Inferior parietal cortex (tissue), 1 donor: Measurements from ENCODE around the gene RAB9A.
"Not testable (repeated sequence)": the region's sequence is repeated elsewhere in the genome, so short reads cannot be mapped to it uniquely, and the experiment has no call there.

Source experiments
- DNase-seq: peaks from one replicate; pipeline ENCODE4 v3.0.0-alpha.2; 2016; ENCODE audit errors: extremely low spot score

RAB9A gene

DNA sequence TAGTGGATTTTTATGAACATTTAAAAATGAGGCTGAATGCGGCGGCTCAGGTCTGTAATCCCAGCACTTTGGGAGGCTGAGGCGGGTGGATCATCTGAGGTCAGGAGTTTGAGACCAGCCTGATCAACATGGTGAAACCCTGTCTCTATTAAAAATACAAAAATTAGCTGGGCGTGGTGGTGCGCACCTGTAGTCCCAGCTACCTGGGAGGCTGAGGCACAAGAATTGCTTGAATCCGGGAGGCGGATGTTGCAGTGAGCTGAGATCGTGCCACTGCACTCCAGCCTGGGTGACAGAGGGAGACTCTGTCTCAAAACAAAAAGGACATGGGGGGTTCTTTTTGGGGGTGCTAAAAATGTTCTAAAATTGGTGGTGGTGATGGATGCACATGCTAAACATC is 19.2 kb upstream of the RAB9A start:
- DNase-seq = not testable (repeated sequence)

DNA sequence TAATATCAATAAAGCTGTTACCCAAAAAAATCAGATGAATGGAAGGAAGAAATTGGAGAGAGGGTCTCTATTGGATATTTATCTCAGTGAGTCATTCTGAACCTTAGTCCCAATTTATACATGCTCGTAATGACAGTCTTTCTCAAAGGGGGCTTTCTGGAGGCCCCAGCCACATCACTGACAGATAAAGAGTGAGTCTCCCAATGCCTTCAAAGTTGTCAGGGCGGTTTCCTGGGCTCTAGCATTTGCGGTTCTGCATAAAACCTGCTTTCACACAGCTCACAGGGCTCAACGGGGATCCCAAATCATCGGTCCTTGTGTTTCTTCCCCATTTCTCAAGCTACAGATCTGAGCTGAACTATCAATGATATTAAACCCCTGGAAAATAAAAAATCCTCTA is 18.7 kb upstream of the RAB9A start:
- no peak for DNase-seq

- DNase-seq = no peak
Observed at GRCh38 chrX:13673016-13673415, 15.9 kb upstream of the RAB9A start.

DNA sequence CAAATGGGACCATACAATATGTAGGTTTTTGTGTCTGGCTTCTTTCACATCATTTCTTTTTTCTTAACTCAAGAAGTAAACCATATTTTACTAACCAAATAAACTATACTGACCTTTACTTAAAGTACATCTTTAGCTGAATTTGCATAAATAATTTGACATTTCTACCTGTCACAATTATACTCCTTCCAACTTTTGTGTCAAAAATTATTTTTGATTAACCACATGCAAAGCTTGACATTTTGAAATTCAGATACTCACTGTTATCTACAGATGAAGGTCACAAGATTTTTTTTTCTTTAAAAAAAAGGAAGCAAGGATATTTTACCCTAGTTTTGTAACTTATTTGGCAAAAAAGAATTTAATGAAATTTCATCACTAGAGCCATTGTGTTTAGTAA is 12.0 kb upstream of the RAB9A start:
- DNase-seq = no peak

DNA sequence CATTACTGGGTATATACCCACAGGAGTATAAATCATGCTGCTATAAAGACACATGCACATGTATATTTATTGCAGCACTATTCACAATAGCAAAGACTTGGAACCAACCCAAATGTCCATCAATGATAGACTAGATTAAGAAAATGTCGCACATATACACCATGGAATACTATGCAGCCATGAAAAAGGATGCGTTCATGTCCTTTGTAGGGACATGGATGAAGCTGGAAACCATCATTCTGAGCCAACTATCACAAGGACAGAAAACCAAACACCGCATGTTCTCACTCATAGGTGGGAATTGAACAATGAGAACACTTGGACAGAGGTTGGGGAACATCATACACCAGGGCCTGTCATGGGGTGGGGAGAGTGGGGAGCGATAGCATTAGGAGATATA is 9.2 kb upstream of the RAB9A start:
- not testable (repeated sequence) for DNase-seq

GRCh38 chrX:13681595-13681994 is 7.3 kb upstream of the RAB9A start:
- no peak for DNase-seq

- DNase-seq = no peak
Observed at GRCh38 chrX:13684361-13684760, 4.6 kb upstream of the RAB9A start.

DNA sequence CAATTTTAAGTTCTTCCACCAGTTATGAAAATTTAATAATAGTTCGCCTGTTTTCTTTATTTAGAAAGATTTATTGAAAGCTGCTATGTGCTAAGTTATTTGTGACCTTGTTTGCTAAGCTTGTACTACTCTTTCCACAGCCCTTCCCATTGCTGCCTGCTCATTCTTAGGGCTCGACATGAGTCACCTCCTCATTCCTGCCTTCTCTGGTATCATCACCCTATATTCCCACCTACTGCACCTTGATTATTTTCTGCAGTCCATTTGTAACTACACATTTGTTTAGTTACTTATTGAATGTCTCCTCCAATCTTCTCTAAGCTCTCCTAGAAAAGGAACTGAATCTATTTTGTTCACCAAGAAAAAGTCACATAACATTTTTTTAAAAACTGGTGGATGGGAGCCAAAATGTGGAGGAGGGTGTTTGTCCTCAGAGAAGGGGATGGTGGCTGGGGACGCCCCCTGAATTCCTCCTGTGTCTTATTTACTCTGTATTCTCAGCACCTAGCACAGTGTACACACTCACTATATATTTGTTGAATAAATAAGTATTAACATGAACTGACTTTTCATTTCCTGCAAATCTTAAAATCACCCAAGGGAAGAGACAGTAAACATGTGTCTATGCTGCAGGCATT is 3.7 kb upstream of the RAB9A start:
- no peak for DNase-seq

DNA sequence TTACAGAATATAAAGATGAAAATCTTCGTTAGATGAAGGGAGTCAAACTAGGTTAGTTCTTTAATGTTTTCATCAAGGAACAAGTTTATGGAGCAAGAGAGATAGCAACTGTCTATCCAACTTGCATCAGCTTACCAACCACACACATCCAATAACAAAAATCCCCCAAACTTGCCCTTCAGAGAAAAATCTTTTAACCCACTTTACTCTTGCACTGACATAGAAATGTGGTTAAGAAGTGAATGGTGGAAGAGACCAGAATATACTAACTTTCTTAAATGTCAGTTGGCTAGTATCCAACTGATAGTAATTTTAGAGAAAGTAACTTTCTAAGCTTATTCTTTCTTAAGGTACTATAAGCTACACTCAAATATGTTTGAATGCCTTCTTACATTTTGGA is 1.7 kb upstream of the RAB9A start:
- DNase-seq = no peak

DNA sequence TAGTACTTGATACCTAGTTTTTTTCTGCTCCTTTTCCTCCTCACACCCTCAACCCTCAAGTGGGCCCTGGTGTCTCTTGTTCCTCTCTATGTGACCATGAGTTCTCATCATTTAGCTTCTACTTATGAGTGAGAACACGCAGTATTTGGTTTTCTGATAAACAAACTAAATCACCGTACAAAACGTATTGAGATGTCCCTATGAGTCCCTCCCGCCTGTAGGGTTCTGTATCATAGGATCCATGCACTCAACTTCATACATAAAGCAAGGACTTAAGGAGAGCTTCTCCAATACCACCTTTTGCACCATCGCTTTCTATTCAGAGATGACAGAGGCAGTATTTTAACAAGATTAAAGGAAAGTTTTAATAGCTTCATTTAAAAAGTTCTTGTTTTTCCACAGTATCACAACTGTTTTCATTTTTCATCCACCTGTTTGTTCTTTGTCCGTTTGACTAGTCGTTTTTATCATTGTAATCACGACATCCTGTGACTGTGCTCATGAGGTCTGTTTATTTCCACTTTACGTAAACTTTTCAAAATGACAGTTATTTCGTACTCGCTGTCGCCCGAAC is 457 bp upstream of the RAB9A start:
- DNase-seq = no peak

DNA sequence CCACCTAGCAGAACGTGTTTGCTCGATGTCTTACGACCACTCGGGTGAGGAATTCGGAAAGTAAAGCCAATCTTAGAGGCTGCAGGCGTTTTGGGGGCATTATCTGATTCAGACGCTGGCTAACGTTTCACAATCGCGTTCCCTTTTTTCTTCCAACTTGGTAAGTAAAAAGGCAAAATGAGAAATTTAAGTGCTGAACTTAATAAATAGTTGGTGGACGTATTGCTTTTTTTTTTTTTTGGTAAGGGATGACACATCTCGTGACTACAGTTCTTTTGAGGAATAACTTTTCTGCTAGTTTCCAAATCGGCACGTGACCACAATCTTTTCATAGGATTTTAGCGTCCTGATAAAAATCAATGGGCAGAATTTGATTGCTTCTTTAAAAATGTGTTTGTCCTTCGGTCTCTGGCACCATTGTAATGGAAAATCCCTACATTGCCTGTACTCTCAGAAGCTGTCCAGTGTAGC is 848 bp downstream of the RAB9A start:
- peak; percentile 19 for DNase-seq

DNA sequence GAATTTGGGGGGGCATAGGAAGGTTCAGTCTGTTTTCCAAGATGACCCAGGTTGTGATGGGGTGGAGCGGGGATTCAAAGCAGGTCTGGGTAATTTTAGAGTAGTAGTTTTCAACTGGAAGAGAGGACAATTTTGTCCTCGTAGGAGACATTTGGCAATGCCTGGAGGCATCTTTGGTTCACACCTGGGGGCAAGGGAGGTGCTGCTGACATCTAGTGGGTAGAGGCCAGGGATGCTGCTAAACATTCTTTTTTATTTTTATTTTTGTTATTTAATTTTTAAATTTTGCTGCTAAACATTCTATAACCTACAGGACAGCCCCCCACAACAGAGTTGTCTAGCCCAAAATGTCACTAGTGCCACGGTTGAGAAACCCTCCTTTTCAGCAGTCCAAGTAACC is 1.9 kb downstream of the RAB9A start:
- DNase-seq = no peak

- DNase-seq = no peak
Observed at GRCh38 chrX:13691841-13692371, 3.0 kb downstream of the RAB9A start.

GRCh38 chrX:13692771-13693231 is 3.9 kb downstream of the RAB9A start:
- DNase-seq = no peak

DNA sequence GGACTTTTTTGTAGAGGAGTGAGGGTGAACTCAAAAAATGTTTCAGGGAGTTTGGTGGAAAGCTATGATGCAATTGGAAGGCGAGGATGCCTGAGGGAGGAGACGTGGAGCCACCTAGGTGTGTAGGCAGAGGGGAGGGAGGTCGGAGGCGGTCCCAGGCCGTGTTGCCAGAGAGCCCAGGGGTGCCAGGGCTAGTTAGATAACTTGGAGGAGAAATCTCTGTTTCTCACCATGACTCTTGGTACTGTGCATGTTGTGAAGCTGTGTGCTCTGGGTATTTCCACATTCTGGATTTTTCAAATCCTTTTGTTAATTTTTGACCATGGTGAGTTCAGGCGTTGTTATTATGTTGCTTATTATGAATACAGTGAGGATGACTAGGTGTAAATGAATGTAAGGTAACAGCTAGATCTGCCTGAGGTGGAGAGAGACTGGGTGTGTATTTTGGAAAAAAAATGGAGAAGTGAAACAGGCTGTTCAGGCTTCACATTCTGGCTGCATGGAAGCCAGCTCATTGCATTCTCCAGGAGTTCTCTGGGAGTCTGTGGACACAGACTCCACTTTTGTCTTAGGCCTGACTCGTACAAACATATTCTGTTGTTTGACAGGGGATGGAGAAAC is 4.5 kb downstream of the RAB9A start:
- no peak for DNase-seq

DNA sequence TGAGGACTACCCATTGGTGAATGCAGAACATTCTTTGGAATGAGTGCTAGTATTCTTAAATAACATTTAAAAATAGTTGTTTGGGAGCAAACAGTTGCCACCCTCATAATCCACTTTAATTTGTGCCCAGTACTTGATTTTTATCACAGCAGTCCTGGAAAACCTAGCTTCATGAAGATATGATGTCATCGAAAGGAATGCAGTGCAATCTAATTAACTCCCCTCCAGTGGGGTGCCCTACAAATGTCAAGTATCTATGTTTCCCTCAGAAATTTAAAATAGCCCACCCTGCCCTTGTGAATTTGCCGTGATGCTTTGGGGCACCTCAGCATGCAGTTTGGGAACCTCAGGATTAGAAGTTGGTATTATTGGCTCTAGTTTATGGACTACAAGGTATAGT is 5.4 kb downstream of the RAB9A start:
- DNase-seq = no peak

DNA sequence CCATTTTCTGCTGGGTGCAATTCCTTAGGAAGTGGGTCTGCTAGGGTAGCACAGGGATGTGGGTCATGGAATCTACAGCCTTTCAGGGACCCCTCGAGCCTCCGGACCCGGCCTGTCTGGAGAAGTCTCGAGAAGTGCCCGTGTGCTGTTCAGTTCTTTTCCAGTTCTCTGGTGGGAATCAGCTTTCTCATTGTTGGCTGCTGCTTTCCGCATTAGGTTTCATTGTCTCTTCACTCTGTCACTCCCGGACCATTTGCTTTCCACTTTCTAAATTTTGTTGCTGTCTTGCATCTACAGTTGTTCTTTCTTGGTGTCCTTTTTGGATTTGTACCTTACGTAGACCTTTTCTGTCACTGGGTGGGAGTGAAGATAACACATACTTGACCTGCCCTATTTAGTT is 6.1 kb downstream of the RAB9A start:
- DNase-seq = no peak

GRCh38 chrX:13695601-13696115 is 6.7 kb downstream of the RAB9A start:
- DNase-seq = no peak

GRCh38 chrX:13697455-13697854 is 8.5 kb downstream of the RAB9A start:
- no peak for DNase-seq

- no peak for DNase-seq
Observed at GRCh38 chrX:13697976-13698375, 9.0 kb downstream of the RAB9A start.

GRCh38 chrX:13698432-13698831 is 9.5 kb downstream of the RAB9A start:
- DNase-seq = no peak

DNA sequence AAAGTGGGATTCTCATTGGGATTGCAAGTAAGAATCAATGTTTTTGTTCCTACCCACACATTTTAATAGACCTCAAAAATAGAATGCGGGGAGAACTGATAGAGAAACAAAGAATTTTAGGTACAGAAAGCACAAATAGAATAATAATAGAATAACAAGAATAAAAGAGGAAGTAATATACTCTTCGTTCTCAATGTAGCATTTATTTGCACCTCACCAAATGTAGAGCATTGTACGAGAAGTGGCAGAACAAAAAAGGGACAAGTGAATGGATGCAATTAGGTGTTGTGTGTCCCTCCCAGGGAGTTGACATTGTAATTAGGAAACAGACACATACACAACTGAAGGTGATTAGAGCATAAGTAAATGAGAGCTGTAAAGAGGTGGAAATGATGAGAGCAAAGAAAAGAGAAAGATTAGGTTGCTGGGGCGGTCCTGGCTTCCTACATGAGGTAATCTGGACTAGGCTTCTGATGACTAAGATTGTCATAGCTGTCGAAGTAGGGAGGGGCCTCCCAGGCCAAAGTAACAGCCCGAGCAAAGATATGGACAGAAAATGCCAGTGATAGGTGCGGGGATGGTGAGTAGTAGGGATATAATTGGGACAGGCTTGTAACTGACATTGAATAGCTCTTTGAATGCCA is 10.4 kb downstream of the RAB9A start:
- DNase-seq = no peak
